Measurements from ENCODE around the gene IL16.
A peak's percentile ranks its signal among the peaks of the same experiment; 100 is the strongest.

Gene IL16

GRCh38 chr15:81282606-81282895, 85.9 kb downstream of the IL16 start:
- H3K4me2 ChIP-seq (ENCODE audit: low read depth, low read length), result no peak overlapping the region
- no peaks in the 10 kb centered on the region for H3K27me3 ChIP-seq (replicated peaks; ENCODE audit: insufficient read depth, low read length)
- no peak for TF ChIP-seq EZH2 (optimal IDR thresholded peaks at IDR 0.05; ENCODE audit: low read depth, low read length)
- TF ChIP-seq CTCF (IDR thresholded peaks at IDR 0.05; ENCODE audit: low read length), result no peak
- no peak for TF ChIP-seq EZH2phosphoT487 (IDR thresholded peaks at IDR 0.05; ENCODE audit: low read length)
- no peak overlapping the region for H3K4me3 ChIP-seq (ENCODE audit: low read length)
- no peaks in the 10 kb centered on the region for H4K20me1 ChIP-seq (ENCODE audit: insufficient read depth, low read length)
- peaks cover 31% of the 10 kb centered on the region for H3K4me1 ChIP-seq (ENCODE audit: low read length)
- H2AFZ ChIP-seq (ENCODE audit: low read length), result no peak overlapping the region
- no peak overlapping the region for H3K27ac ChIP-seq (ENCODE audit: low read length)
- H3K9me3 ChIP-seq (replicated peaks; ENCODE audit: insufficient read depth, low read length), result no peaks in the 10 kb centered on the region
- no peaks in the 10 kb centered on the region for H3K79me2 ChIP-seq (ENCODE audit: low read length)
- H3F3A ChIP-seq (ENCODE audit: insufficient read depth, low read length), result 0 out of 2 replicates have a peak, but pooled peaks cover 8% of the 10 kb centered on the region
- no peaks in the 10 kb centered on the region for H3K36me3 ChIP-seq (replicated peaks; ENCODE audit: insufficient read depth, low read length)
- no peak for DNase-seq
- no peak overlapping the region for H3K9ac ChIP-seq (ENCODE audit: low read length)
- no peaks in the 10 kb centered on the region for H3K9me2 ChIP-seq (replicated peaks; ENCODE audit: insufficient read depth, low read length)

GRCh38 chr15:81282911-81283310, 86.2 kb downstream of the IL16 start:
- TF ChIP-seq CTCF (IDR thresholded peaks at IDR 0.05; ENCODE audit: low read length), result no peak
- Histone ChIP-seq H3K9me2 (replicated peaks; ENCODE audit: insufficient read depth, low read length) (no peaks in the 10 kb centered on the region), H2AFZ (ENCODE audit: low read length) (no peak overlapping the region), H3K4me2 (ENCODE audit: low read depth, low read length) (no peak overlapping the region), H3K4me1 (ENCODE audit: low read length) (peaks cover 31% of the 10 kb centered on the region), H4K20me1 (ENCODE audit: insufficient read depth, low read length) (no peaks in the 10 kb centered on the region), H3K9me3 (replicated peaks; ENCODE audit: insufficient read depth, low read length) (no peaks in the 10 kb centered on the region), H3K27me3 (replicated peaks; ENCODE audit: insufficient read depth, low read length) (no peaks in the 10 kb centered on the region), H3K36me3 (replicated peaks; ENCODE audit: insufficient read depth, low read length) (no peaks in the 10 kb centered on the region), H3K27ac (ENCODE audit: low read length) (no peak overlapping the region), H3K4me3 (ENCODE audit: low read length) (no peak overlapping the region), H3K9ac (ENCODE audit: low read length) (no peak overlapping the region), H3F3A (ENCODE audit: insufficient read depth, low read length) (0 out of 2 replicates have a peak, but pooled peaks cover 8% of the 10 kb centered on the region), H3K79me2 (ENCODE audit: low read length) (no peaks in the 10 kb centered on the region)
- no peak for DNase-seq

DNA sequence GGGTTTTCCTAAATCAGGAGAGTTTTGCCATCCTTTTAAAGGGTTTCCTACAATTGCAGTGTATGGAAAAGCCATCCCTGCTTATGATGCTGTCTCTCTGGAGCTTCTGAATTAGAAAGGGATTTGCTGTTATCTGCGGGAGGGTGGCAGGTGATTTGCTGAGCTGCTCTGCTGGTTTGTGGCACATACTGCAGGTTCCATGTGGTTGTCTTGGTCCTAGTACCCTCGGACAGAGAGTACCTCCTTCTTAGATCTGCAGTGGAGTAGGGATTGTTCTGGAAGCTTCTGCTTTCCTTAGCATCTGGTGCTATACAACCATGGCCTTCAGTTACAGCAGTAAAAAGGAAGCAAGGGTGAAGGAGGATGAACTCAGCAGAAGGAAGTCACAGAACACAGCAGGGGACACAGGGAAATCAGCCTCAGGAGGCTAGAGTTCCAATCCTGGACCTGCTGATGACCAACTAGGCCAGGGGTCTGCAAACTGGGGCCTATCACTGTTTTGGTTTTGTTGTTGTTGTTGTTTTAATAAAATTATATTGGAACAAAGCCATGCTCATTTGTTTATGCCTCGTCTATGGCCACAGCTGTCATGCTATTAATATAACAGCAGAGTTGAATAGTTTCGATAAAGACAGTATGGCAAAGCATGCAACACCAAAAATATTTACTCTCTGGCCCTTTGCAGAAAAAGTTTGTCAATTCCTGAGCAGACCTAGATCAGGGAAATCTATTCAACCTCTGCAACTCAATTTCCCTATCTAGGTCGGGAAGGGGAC, 87.8 kb downstream of the IL16 start:
- Histone ChIP-seq H3K79me2 (ENCODE audit: low read length) (no peaks in the 10 kb centered on the region), H3K4me2 (ENCODE audit: low read depth, low read length) (peak overlapping the region; percentile 61), H2AFZ (ENCODE audit: low read length) (peak overlapping the region; percentile 75), H3K36me3 (replicated peaks; ENCODE audit: insufficient read depth, low read length) (no peaks in the 10 kb centered on the region), H3K4me1 (ENCODE audit: low read length) (peaks cover 31% of the 10 kb centered on the region), H3K9me2 (replicated peaks; ENCODE audit: insufficient read depth, low read length) (no peaks in the 10 kb centered on the region), H4K20me1 (ENCODE audit: insufficient read depth, low read length) (no peaks in the 10 kb centered on the region), H3K27ac (ENCODE audit: low read length) (peak overlapping the region; percentile 64), H3K9me3 (replicated peaks; ENCODE audit: insufficient read depth, low read length) (no peaks in the 10 kb centered on the region), H3K4me3 (ENCODE audit: low read length) (no peak overlapping the region), H3K27me3 (replicated peaks; ENCODE audit: insufficient read depth, low read length) (no peaks in the 10 kb centered on the region), H3F3A (ENCODE audit: insufficient read depth, low read length) (0 out of 2 replicates have a peak, but pooled peaks cover 8% of the 10 kb centered on the region), H3K9ac (ENCODE audit: low read length) (peak overlapping the region; percentile 12; the same call in 1 of the 2 replicates)
- DNase-seq, result peak; percentile 49
- no peak for TF ChIP-seq CTCF (IDR thresholded peaks at IDR 0.05; ENCODE audit: low read length)
- TF ChIP-seq EZH2phosphoT487 (IDR thresholded peaks at IDR 0.05; ENCODE audit: low read length), result no peak
- no peak for TF ChIP-seq EZH2 (optimal IDR thresholded peaks at IDR 0.05; ENCODE audit: low read depth, low read length)
